Measurements from ENCODE around the gene TMEM81. TPM values are rescaled to one million over a fixed set of nuclear protein-coding genes. Genes with fewer than 3 reads are reported as not detected.

TMEM81 gene
- total RNA-seq, 1 donor from 2014 or later: 3.1 TPM

- Histone ChIP-seq H3K4me3 (no peak overlapping the region), H3K4me1 (peaks cover 14% of the 10 kb centered on the region), H3K36me3 (no peaks in the 10 kb centered on the region), H3K27ac (replicated peaks) (no peak overlapping the region), H3K9me3 (replicated peaks) (no peaks in the 10 kb centered on the region), H3K27me3 (ENCODE audit: low read depth) (no peaks in the 10 kb centered on the region)
- TF ChIP-seq CTCF (IDR thresholded peaks at IDR 0.05; ENCODE audit: borderline replicate concordance): no peak
- intact Hi-C loops (cut with micrococcal nuclease): no loop called here
- no peak for DNase-seq
These were observed 6.9 kb downstream of the TMEM81 start for GRCh38 chr1:205077158-205077933.

GRCh38 chr1:205076245-205076761 lies 8.0 kb downstream of the TMEM81 start:
- no peaks in the 10 kb centered on the region for H3K27me3 ChIP-seq (ENCODE audit: low read depth)
- H3K9me3 ChIP-seq (replicated peaks): no peaks in the 10 kb centered on the region
- H3K27ac ChIP-seq (replicated peaks): no peak overlapping the region
- DNase-seq: no peak
- H3K4me3 ChIP-seq: no peak overlapping the region
- no peak for TF ChIP-seq CTCF (IDR thresholded peaks at IDR 0.05; ENCODE audit: borderline replicate concordance)
- H3K4me1 ChIP-seq: peaks cover 14% of the 10 kb centered on the region
- intact Hi-C loops (cut with micrococcal nuclease): no loop called here
- H3K36me3 ChIP-seq: no peaks in the 10 kb centered on the region

- peaks cover 14% of the 10 kb centered on the region for H3K4me1 ChIP-seq
- H3K36me3 ChIP-seq: no peaks in the 10 kb centered on the region
- H3K27ac ChIP-seq (replicated peaks): no peak overlapping the region
- TF ChIP-seq CTCF (IDR thresholded peaks at IDR 0.05; ENCODE audit: borderline replicate concordance): no peak
- H3K9me3 ChIP-seq (replicated peaks): no peaks in the 10 kb centered on the region
- H3K4me3 ChIP-seq: no peak overlapping the region
- DNase-seq: no peak
- H3K27me3 ChIP-seq (ENCODE audit: low read depth): no peaks in the 10 kb centered on the region
- intact Hi-C loops (cut with micrococcal nuclease): no loop called here
These were observed 8.6 kb downstream of the TMEM81 start for GRCh38 chr1:205075642-205076155.

DNA sequence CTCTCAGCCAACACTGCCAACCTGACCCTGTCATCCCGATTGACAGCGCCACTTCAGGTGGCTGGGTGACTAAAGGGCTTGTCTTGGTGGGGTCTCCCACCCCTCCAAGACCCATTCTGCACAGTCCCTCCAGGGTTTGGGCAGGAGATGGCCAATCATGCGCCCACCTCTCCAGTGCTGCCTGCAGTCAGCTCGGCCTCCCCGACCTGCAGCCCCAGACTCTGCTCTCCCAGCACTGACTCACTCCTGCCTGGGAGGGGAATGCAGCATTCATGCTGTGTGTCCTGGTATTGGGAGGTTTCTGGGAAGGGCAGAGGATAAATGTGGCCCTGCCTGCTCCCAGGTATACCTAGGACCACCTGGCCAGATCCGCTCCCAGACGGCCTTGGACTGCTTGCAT lies 9.7 kb downstream of the TMEM81 start:
- TF ChIP-seq CTCF (IDR thresholded peaks at IDR 0.05; ENCODE audit: borderline replicate concordance): no peak
- intact Hi-C loops (cut with micrococcal nuclease): no loop called here

DNA sequence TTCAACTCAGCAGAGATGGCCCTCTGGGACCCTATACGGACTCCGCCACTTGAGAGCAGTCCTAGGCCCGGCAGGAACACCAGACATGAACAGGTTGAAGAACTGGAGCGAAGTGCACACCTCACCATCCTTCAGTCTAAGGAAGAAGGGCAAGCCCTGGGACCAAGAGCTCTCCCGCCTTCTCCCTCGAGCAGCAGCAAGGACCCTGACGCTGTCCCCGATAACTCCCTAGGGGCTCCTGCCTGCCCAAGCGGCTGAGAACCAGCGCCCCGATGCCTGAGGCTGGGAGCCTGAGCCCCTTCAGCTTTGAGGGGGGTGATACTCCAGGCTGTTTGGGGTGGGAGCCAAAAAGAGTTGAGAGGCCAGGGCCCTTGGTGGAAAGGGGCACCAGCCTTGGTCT lies 10.2 kb downstream of the TMEM81 start:
- Histone ChIP-seq H3K4me1 (peaks cover 14% of the 10 kb centered on the region), H3K36me3 (no peaks in the 10 kb centered on the region), H3K9me3 (replicated peaks) (no peaks in the 10 kb centered on the region), H3K27ac (replicated peaks) (no peak overlapping the region), H3K4me3 (no peak overlapping the region), H3K27me3 (ENCODE audit: low read depth) (no peaks in the 10 kb centered on the region)
- DNase-seq: no peak
- TF ChIP-seq CTCF (IDR thresholded peaks at IDR 0.05; ENCODE audit: borderline replicate concordance): no peak
- intact Hi-C loops (cut with micrococcal nuclease): no loop called here

More for the DNA sequence above, 9.7 kb downstream of the TMEM81 start:
- Histone ChIP-seq H3K9me3 (replicated peaks) (no peaks in the 10 kb centered on the region), H3K27me3 (ENCODE audit: low read depth) (no peaks in the 10 kb centered on the region), H3K36me3 (no peaks in the 10 kb centered on the region), H3K4me3 (no peak overlapping the region), H3K27ac (replicated peaks) (no peak overlapping the region), H3K4me1 (peaks cover 14% of the 10 kb centered on the region)
- no peak for DNase-seq

All from left ventricle myocardium inferior (tissue), 1 donor.